CD14-positive monocyte (primary cell): Measurements from ENCODE around the gene HDGFL3. TPM values are rescaled to one million over a fixed set of nuclear protein-coding genes. Genes with fewer than 3 reads are reported as not detected.

Experiments used
- DNase-seq, 3 donors: peaks; one replicate each; pipeline ENCODE4 v3.0.0-alpha.2; 2011 to 2022
- H2AFZ ChIP-seq: 2 replicates; pipeline ENCODE4 v1.6.0; 2012; ENCODE audit warnings: mild to moderate bottlenecking, low read depth, low read length, inconsistent platforms; ENCODE audit not compliant: insufficient read depth, poor library complexity, severe bottlenecking
- H3K27ac ChIP-seq, 2 donors: 1 replicate in 1 of 2; 2 replicates in 1 of 2; pipeline ENCODE4 v1.5.1; 2012 to 2013; ENCODE audit warnings: low read length in 2 of 2, control low read depth in 1 of 2, inconsistent platforms in 1 of 2, low read depth in 1 of 2, mild to moderate bottlenecking in 1 of 2
- H3K27me3 ChIP-seq, 2 donors: one replicate each; pipeline versions ENCODE4 v1.6.0 to v1.6.1; 2011 to 2013; ENCODE audit warnings: low read length in 2 of 2; ENCODE audit not compliant: control insufficient read depth in 2 of 2, insufficient read depth in 2 of 2
- H3K36me3 ChIP-seq, 2 donors: replicated peaks in 1 of 2; 1 replicate in 1 of 2; 2 replicates in 1 of 2; pipeline versions ENCODE4 v1.5.1 to v1.6.1; 2012 to 2013; ENCODE audit warnings: low read length in 2 of 2, control low read depth in 1 of 2, inconsistent platforms in 1 of 2, mild to moderate bottlenecking in 1 of 2; ENCODE audit not compliant: insufficient read depth in 2 of 2, control insufficient read depth in 1 of 2
- H3K4me1 ChIP-seq, 2 donors: 1 replicate in 1 of 2; 2 replicates in 1 of 2; pipeline versions ENCODE4 v1.5.1 to v1.6.1; 2012 to 2013; ENCODE audit warnings: low read length in 2 of 2, control low read depth in 1 of 2, inconsistent platforms in 1 of 2, mild to moderate bottlenecking in 1 of 2, moderate library complexity in 1 of 2; ENCODE audit not compliant: insufficient read depth in 2 of 2, control insufficient read depth in 1 of 2
- H3K4me2 ChIP-seq: replicated peaks from 2 replicates; pipeline ENCODE3; 2012; ENCODE audit warnings: low read length, moderate library complexity, mild to moderate bottlenecking; ENCODE audit not compliant: poor library complexity, severe bottlenecking; ENCODE audit errors: extremely low read depth
- H3K4me3 ChIP-seq, 3 experiments: fragments of 200-600 bp in 1 of 3; sonication (generic) in 1 of 3; replicated peaks in 1 of 3; 1 replicate in 2 of 3; 2 replicates in 1 of 3; pipeline ENCODE4 v1.5.1; 2011 to 2013; ENCODE audit warnings: low read length in 3 of 3, mild to moderate bottlenecking in 3 of 3, control low read depth in 2 of 3, low read depth in 2 of 3, inconsistent platforms in 1 of 3, moderate library complexity in 1 of 3
- H3K79me2 ChIP-seq: 2 replicates; pipeline ENCODE4 v1.6.0; 2012; ENCODE audit warnings: mild to moderate bottlenecking, control low read depth, inconsistent platforms, low read length, moderate library complexity; ENCODE audit not compliant: insufficient read depth
- H3K9ac ChIP-seq: 2 replicates; pipeline ENCODE4 v1.6.0; 2017; ENCODE audit warnings: low read length, mild to moderate bottlenecking; ENCODE audit not compliant: insufficient read depth, poor library complexity, severe bottlenecking
- H3K9me3 ChIP-seq, 2 donors: replicated peaks in 1 of 2; 1 replicate in 1 of 2; 2 replicates in 1 of 2; pipeline versions ENCODE4 v1.5.1 to v1.6.1; 2012 to 2013; ENCODE audit warnings: low read length in 2 of 2, control low read depth in 1 of 2; ENCODE audit not compliant: control insufficient read depth in 1 of 2, insufficient read depth in 1 of 2
- H4K20me1 ChIP-seq: 2 replicates; pipeline ENCODE4 v1.6.0; 2012; ENCODE audit warnings: mild to moderate bottlenecking, low read length, control low read depth, moderate library complexity; ENCODE audit not compliant: insufficient read depth
- H3K27ac Mint-ChIP-seq, 7 donors: one replicate each; pipeline ENCODE4 v1.8.0; 2020; ENCODE audit warnings: mild to moderate bottlenecking in 7 of 7, mixed read lengths in 7 of 7, moderate library complexity in 6 of 7, inconsistent platforms in 2 of 7
- H3K27me3 Mint-ChIP-seq, 3 donors: one replicate each; pipeline ENCODE4 v1.8.0; 2021 to 2022; ENCODE audit warnings: low read depth in 3 of 3, mild to moderate bottlenecking in 3 of 3, mixed read lengths in 3 of 3, moderate library complexity in 3 of 3, inconsistent platforms in 1 of 3
- H3K36me3 Mint-ChIP-seq, 2 donors: one replicate each; pipeline ENCODE4 v1.8.0; 2020; ENCODE audit warnings: mixed read lengths in 2 of 2, inconsistent platforms in 1 of 2, mild to moderate bottlenecking in 1 of 2
- H3K4me1 Mint-ChIP-seq: one replicate; pipeline ENCODE4 v1.8.0; 2020; ENCODE audit warnings: mild to moderate bottlenecking, mixed read lengths
- H3K4me3 Mint-ChIP-seq, 2 donors: one replicate each; pipeline ENCODE4 v1.8.0; 2020; ENCODE audit warnings: mild to moderate bottlenecking in 2 of 2, mixed read lengths in 2 of 2, moderate library complexity in 1 of 2
- H3K9me3 Mint-ChIP-seq, 7 donors: one replicate each; pipeline ENCODE4 v1.8.0; 2020 to 2022; ENCODE audit warnings: mixed read lengths in 7 of 7, mild to moderate bottlenecking in 6 of 7, moderate library complexity in 6 of 7, inconsistent platforms in 2 of 7
- WGBS: methylation state at CpG from one replicate; pipeline ENCODE4 v1.1.5; 2013; ENCODE audit warnings: missing lambda C conversion rate; ENCODE audit not compliant: insufficient coverage; 5-methylcytosine and 5-hydroxymethylcytosine counted together
- intact Hi-C, 2 donors: fragments of 100-400 bp; cut with micrococcal nuclease; formaldehyde crosslinking; loops; one replicate each; pipeline versions ENCODE4 v1.15.0 to v1.15.1; 2023
- polyA plus RNA-seq, 3 donors: library from polyadenylated mRNA; depleted of rRNA in 1 of 3; unstranded in 2 of 3; stranded (reverse) in 1 of 3; fragments of 300-500 nt in 2 of 3; fragments of >200 nt in 1 of 3; fragmentation: Illumina TruSeq in 2 of 3; gene quantifications; 1 replicate in 2 of 3; 2 replicates in 1 of 3; pipeline ENCODE4 v1.2.3, GENCODE V29; 2012 to 2021
- TF ChIP-seq, protein P1 (sequence below): fragments of 200-600 bp; IDR thresholded peaks from one replicate; pipeline ENCODE4 v1.8.0; 2022; ENCODE audit warnings: antibody characterized with exemption, mild to moderate bottlenecking

The HDGFL3 gene
- polyA plus RNA-seq, 3 donors: 0.35 to 1.1 (median 0.69) TPM

DNA sequence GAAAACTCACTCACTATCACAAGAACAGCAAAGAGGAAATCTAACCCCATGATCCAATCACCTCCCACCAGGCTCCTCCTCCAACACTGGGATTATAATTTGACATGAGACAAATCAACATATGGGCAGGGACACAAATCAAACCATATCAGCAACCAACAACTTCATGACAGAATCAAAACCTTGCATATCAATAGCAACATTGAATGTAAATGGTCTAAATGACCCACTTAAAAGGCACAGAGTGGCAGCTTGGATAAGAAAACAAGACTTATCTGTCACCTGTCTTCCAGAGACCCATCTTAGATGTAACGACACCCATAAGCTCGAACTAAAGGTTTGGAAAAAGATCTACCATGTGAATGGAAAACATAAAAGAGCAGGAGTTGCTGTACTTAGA, 40.8 kb downstream of the HDGFL3 start:
- Histone ChIP-seq H3K79me2 (no peaks in the 10 kb centered on the region), H3K4me3 (no peak overlapping the region), H3K36me3 (no peaks in the 10 kb centered on the region), H2AFZ (no peak overlapping the region), H3K9ac (no peak overlapping the region), H3K4me1 (no peaks in the 10 kb centered on the region), H3K27me3 (no peaks in the 10 kb centered on the region), H3K9me3 (peaks cover 9% of the 10 kb centered on the region in 2 donors), H3K4me2 (no peak overlapping the region), H4K20me1 (no peaks in the 10 kb centered on the region), H3K27ac (no peak overlapping the region)
- no peak for DNase-seq
- H3K27me3 Mint-ChIP-seq: peaks cover 0 to 1% (median 1%) of the 10 kb centered on the region in 3 donors
- no peak overlapping the region for H3K4me3 Mint-ChIP-seq
- intact Hi-C loops: no loop called here
- WGBS: 100% methylated on average over 2 of the region's 2 CpGs
- no peaks in the 10 kb centered on the region for H3K36me3 Mint-ChIP-seq
- no peak overlapping the region for H3K27ac Mint-ChIP-seq
- H3K9me3 Mint-ChIP-seq: peaks cover 8 to 29% (median 19%) of the 10 kb centered on the region in 7 donors
- TF ChIP-seq, protein P1, sequence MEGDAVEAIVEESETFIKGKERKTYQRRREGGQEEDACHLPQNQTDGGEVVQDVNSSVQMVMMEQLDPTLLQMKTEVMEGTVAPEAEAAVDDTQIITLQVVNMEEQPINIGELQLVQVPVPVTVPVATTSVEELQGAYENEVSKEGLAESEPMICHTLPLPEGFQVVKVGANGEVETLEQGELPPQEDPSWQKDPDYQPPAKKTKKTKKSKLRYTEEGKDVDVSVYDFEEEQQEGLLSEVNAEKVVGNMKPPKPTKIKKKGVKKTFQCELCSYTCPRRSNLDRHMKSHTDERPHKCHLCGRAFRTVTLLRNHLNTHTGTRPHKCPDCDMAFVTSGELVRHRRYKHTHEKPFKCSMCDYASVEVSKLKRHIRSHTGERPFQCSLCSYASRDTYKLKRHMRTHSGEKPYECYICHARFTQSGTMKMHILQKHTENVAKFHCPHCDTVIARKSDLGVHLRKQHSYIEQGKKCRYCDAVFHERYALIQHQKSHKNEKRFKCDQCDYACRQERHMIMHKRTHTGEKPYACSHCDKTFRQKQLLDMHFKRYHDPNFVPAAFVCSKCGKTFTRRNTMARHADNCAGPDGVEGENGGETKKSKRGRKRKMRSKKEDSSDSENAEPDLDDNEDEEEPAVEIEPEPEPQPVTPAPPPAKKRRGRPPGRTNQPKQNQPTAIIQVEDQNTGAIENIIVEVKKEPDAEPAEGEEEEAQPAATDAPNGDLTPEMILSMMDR: no peak
- no peaks in the 10 kb centered on the region for H3K4me1 Mint-ChIP-seq

DNA sequence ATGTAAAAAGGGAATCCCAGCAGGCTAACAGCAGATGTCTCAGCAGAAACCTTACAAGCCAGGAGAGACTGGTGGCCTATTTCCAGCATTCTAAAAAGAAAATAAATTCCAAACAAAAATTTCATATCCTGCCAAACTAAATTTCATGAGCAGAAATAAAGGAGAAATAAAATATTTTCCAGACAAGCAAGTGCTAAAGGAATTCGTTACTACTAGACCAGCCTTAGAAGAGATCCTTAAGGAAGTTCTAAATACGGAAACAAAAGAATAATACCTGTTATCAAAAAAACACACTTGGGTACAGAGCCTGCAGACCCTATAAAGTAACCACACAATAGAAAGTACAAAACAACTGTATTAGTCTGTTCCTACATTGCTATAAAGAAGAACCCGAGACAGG, 41.4 kb downstream of the HDGFL3 start:
- Mint-ChIP-seq H3K27me3 (peaks cover 0 to 1% (median 1%) of the 10 kb centered on the region in 3 donors), H3K4me3 (no peak overlapping the region), H3K36me3 (no peaks in the 10 kb centered on the region), H3K27ac (no peak overlapping the region), H3K9me3 (peaks cover 8 to 29% (median 19%) of the 10 kb centered on the region in 7 donors), H3K4me1 (no peaks in the 10 kb centered on the region)
- Histone ChIP-seq H3K36me3 (no peaks in the 10 kb centered on the region), H3K4me1 (no peaks in the 10 kb centered on the region), H3K9ac (no peak overlapping the region), H4K20me1 (no peaks in the 10 kb centered on the region), H3K79me2 (no peaks in the 10 kb centered on the region), H3K4me3 (no peak overlapping the region), H3K4me2 (no peak overlapping the region), H3K27ac (no peak overlapping the region), H3K9me3 (peaks cover 9% of the 10 kb centered on the region in 2 donors), H2AFZ (no peak overlapping the region), H3K27me3 (no peaks in the 10 kb centered on the region)
- intact Hi-C loops: no loop called here
- no peak for DNase-seq
- 100% methylated on average over 2 of the region's 3 CpGs for WGBS
- TF ChIP-seq, protein P1: no peak
